GM10248 (cell line): Measurements from ENCODE around the gene BMPR1B.
"Not testable (repeated sequence)": the region's sequence is repeated elsewhere in the genome, so short reads cannot be mapped to it uniquely, and the experiment has no call there.

Experiments
- CTCF ChIA-PET: fragments of 300-600 bp; sonication (Branson Sonifier 250); formaldehyde crosslinking; extraction: SDS; loops from one replicate; lab custom pipeline; 2021; ENCODE audit warnings: antibody characterized with exemption; lab: Yijun Ruan, JAX
- POLR2A ChIA-PET: fragments of 350-650 bp; sonication (Branson Sonifier 250); formaldehyde crosslinking; extraction: SDS; loops from one replicate; lab custom pipeline; 2020; ENCODE audit warnings: antibody characterized with exemption; lab: Yijun Ruan, JAX
- DNase-seq: peaks from one replicate; pipeline ENCODE4 v3.0.0; 2012; ENCODE audit errors: extremely low spot score
- TF ChIP-seq, protein P1 (sequence below): IDR thresholded peaks from 2 replicates; pipeline ENCODE4 v1.5.1; 2012; ENCODE audit warnings: mild to moderate bottlenecking, low read depth; ENCODE audit errors: extremely low read depth, missing control alignments, control extremely low read depth

The BMPR1B gene

DNA sequence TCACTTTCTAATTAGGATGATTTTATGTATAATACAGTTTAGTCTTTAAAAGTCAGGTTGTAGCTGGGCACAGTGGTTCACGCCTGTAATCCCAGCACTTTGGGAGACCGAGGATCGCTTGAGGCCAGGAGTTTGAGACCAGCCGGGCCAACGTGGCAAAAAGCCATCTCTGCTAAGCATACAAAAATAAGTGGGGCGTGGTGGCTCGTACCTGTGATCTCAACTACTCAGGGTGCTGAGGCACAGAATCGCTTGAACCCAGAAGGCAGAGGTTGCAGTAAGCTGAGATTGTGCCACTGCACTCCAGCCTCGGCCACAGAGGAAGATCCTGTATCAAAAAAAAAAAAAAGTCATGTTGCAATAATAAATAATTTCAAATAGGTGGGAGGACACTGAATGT, 364.2 kb downstream of the BMPR1B start:
- DNase-seq, result no peak
- TF ChIP-seq, protein P1, sequence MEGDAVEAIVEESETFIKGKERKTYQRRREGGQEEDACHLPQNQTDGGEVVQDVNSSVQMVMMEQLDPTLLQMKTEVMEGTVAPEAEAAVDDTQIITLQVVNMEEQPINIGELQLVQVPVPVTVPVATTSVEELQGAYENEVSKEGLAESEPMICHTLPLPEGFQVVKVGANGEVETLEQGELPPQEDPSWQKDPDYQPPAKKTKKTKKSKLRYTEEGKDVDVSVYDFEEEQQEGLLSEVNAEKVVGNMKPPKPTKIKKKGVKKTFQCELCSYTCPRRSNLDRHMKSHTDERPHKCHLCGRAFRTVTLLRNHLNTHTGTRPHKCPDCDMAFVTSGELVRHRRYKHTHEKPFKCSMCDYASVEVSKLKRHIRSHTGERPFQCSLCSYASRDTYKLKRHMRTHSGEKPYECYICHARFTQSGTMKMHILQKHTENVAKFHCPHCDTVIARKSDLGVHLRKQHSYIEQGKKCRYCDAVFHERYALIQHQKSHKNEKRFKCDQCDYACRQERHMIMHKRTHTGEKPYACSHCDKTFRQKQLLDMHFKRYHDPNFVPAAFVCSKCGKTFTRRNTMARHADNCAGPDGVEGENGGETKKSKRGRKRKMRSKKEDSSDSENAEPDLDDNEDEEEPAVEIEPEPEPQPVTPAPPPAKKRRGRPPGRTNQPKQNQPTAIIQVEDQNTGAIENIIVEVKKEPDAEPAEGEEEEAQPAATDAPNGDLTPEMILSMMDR, result no peak
- ChIA-PET CTCF (no interaction called here), POLR2A (no interaction called here)

DNA sequence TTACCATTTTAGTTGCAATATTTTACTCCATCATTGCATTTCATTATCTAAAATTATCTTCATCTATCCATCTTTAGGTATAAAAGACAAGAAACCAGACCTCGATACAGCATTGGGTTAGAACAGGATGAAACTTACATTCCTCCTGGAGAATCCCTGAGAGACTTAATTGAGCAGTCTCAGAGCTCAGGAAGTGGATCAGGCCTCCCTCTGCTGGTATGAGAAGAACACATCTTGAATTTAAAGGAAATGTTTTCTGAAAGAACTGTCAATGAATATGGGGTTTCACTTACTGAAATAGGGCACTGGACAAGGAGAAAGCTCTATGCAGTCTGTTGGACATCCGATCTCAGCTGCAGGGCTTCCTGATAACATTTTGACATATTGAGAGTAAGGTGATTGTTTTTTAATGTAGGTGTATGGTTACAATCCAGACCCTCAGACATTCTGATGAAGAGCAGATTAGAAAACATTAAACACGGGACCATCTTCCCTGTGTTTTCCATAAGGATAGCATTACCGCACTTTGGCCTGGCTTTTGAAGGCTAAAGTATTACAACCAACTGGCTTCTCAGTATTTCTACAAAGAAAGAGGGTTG, 367.2 kb downstream of the BMPR1B start:
- TF ChIP-seq, protein P1, result peak; percentile 24
- ChIA-PET CTCF (interaction anchor here (1.0 to 1.7 kb wide), 2 partner anchors 18 to 502 kb away, joined by 3 to 7 read pairs; no protein-coding TSS in a partner anchor), POLR2A (no interaction called here)
- peak; percentile 8 for DNase-seq

DNA sequence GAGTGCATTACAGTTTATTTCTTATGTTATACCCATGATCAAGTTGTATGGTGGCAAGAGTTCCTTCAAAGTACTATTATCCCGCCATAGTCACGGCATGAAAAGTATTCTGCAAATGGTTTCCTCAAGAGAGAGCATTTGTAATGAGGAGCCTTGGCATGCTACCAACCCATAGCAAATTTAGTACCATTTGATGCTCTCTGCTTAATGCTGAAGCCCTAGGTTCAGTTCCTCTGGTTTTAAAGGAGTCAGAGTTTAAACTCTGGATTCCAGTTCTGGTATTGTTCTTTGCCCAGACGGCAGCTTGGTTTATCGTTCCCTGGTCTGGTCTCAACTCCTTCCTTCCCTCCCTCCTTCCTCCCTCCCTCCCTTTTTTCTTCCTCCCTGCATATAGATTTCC, 371.3 kb downstream of the BMPR1B start:
- CTCF ChIA-PET, result no interaction called here
- TF ChIP-seq, protein P1, result no peak
- DNase-seq, result no peak
- POLR2A ChIA-PET, result no interaction called here

DNA sequence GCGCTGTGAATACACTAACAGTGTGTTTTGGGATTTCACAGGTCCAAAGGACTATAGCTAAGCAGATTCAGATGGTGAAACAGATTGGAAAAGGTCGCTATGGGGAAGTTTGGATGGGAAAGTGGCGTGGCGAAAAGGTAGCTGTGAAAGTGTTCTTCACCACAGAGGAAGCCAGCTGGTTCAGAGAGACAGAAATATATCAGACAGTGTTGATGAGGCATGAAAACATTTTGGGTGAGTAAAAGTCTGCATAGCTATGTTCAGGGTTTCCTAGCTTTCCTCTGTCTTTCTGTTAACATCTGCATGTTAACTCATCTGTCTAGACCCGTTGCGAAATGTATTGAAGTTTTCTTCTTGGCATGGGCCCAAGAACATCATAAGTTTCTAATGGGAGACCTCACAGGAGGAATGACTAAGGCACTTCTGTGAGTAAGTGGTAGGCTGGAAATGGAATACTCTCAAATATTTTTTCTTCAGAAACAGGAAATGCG, 372.1 kb downstream of the BMPR1B start:
- DNase-seq, result no peak
- ChIA-PET CTCF (no interaction called here), POLR2A (no interaction called here)
- TF ChIP-seq, protein P1, result no peak

DNA sequence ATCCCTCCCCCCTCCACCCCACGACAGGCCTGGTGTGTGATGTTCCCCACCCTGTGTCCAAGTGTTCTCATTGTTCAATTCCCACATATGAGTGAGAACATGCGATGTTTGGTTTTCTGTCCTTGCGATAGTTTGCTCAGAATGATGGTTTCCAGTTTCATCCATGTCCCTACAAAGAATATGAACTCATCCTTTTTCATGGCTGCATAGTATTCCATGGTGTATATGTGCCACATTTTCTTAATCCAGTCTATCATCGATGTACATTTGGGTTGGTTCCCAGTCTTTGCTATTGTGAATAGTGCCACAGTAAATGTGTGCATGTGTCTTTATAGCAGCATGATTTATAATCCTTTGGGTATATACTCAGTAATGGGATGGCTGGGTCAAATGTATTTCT, 376.3 kb downstream of the BMPR1B start:
- DNase-seq, POLR2A ChIA-PET, CTCF ChIA-PET: not testable (repeated sequence)

DNA sequence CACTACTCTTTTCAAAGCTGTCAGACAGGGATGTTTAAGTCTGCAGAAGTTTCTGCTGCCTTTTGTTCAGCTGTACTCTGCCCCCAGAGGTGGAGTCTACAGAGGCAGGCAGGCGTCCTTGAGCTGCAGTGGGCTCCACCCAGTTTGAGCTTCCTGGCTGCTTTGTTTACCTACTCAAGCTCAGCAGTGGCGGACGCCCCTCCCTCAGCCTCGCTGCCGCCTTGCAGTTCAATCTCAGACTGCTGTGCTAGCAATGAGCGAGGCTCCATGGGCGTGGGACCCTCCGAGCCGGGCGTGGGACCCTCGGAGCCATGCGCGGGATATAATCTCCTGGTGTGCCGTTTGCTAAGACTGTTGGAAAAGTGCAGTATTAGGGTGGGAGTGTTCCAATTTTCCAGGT, 381.7 kb downstream of the BMPR1B start:
- POLR2A ChIA-PET, CTCF ChIA-PET, DNase-seq: not testable (repeated sequence)

DNA sequence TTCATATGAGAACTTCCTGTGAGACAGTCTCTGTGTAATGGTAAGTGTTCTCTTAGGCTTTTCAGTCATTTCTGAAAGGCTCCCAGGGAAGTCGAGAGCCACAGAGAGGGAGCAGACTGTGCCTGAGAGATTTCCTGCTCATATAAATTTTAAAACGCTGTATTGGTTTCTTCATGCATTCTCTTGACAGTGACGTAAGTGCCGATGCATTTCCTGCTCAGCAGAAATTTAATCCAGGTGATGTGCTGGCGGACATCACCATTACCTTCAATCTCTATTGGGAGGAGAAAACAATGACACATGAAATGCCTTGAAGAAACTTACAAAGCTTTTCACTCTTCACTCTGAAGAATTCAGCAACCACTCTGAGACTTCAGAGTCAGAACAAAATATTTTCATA, 383.6 kb downstream of the BMPR1B start:
- ChIA-PET POLR2A (no interaction called here), CTCF (no interaction called here)
- DNase-seq, result no peak
- TF ChIP-seq, protein P1, result no peak
